Measurements from ENCODE around the gene FTO. TPM values are rescaled to one million over a fixed set of nuclear protein-coding genes. Genes with fewer than 3 reads are reported as not detected.

Gene FTO
- total RNA-seq, 4 donors from 2014 or later = 21.3 to 50.5 (median 40.8) TPM

DNA sequence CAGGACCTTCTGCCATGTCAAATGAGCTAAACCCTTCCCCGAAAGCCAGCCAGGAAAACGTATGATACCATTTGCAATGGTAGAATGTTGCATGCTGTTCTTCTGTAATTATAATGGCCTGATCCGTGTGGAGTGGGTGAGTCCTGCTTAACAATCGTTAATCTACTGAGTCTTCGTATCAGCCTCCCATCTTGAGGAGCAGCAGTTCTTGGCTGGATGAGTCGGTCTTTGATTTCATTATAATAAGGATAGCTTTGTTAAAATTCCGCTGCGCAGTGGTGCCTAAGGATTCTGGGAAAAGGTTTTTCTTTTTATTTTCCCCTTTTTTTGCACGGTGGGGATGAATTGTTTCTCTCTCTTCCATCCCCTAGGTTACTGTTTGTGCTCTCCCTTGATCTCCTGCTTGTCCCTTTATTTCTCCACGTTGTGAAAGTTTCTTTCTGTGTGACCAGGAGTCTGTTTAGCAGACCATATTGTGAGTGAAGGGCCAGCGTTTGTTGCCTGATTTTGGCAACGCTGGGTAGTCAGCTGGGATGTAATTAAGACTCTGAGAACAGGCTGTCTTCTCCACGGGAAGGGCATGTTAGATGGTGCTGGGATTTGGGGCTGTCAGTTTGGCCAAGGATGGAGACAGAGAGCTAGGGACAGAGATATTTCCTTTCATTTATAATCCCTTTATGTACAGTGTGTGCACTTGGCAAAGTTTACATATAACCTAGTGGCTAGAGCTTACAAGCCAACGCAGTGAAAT is 263.0 kb downstream of the FTO start:
- intact Hi-C loops (cut with DNase I; ENCODE audit: low total_unique reads) (no loop called here), in situ Hi-C loops (cut with MboI; ENCODE audit: low pct_ligation_motif_present in 1 of 4, low pct_unique_long_range_greater_than_20kb in 1 of 4, low sequenced_read_pairs in 3 of 4) (no loop called here)
- TF ChIP-seq, protein P1, sequence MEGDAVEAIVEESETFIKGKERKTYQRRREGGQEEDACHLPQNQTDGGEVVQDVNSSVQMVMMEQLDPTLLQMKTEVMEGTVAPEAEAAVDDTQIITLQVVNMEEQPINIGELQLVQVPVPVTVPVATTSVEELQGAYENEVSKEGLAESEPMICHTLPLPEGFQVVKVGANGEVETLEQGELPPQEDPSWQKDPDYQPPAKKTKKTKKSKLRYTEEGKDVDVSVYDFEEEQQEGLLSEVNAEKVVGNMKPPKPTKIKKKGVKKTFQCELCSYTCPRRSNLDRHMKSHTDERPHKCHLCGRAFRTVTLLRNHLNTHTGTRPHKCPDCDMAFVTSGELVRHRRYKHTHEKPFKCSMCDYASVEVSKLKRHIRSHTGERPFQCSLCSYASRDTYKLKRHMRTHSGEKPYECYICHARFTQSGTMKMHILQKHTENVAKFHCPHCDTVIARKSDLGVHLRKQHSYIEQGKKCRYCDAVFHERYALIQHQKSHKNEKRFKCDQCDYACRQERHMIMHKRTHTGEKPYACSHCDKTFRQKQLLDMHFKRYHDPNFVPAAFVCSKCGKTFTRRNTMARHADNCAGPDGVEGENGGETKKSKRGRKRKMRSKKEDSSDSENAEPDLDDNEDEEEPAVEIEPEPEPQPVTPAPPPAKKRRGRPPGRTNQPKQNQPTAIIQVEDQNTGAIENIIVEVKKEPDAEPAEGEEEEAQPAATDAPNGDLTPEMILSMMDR (IDR thresholded peaks at IDR 0.05) = no peak
- TF ChIP-seq EP300 (IDR thresholded peaks at IDR 0.05; ENCODE audit: low read depth) (no peak), POLR2AphosphoS5 (IDR thresholded peaks at IDR 0.05) (no peak), POLR2A (IDR thresholded peaks at IDR 0.05) (no peak)
- Histone ChIP-seq H3K9me3 (no peaks in the 10 kb centered on the region), H3K36me3 (no peaks in the 10 kb centered on the region), H3K4me1 (no peaks in the 10 kb centered on the region), H3K27ac (no peak overlapping the region), H3K4me3 (no peak overlapping the region), H3K27me3 (no peaks in the 10 kb centered on the region)
- DNase-seq = no peak
- WGBS, 2 donors (ENCODE audit: low coverage in 1 of 2) = 90 to 94% methylated on average over 8 to 14 of the region's 14 CpGs

DNA sequence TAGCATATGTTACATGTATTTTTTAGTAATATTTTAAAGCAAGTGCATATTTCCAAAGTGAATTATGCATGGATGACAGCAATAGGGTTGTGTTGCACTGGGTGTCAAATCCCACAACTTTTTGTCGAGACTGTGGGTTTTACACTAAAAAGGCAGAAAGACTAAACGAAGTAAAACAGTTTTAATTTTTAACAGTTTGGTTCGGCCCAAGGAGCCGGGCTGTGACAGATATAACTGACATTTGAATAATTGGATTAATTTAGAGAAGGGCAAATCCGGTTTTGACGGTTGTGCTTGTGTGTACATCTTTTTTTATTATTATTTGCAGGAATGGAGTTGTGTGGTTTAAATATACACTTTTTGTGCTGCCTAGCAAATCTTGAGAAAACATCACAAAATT is 263.6 kb downstream of the FTO start:
- TF ChIP-seq EP300 (IDR thresholded peaks at IDR 0.05; ENCODE audit: low read depth) (no peak), POLR2A (IDR thresholded peaks at IDR 0.05) (no peak), POLR2AphosphoS5 (IDR thresholded peaks at IDR 0.05) (no peak)
- TF ChIP-seq, protein P1 (IDR thresholded peaks at IDR 0.05) = no peak
- in situ Hi-C loops (cut with MboI; ENCODE audit: low pct_ligation_motif_present in 1 of 4, low pct_unique_long_range_greater_than_20kb in 1 of 4, low sequenced_read_pairs in 3 of 4) = no loop called here
- 94 to 95% methylated on average over 6 of the region's 6 CpGs for WGBS, 2 donors (ENCODE audit: low coverage in 1 of 2)

DNA sequence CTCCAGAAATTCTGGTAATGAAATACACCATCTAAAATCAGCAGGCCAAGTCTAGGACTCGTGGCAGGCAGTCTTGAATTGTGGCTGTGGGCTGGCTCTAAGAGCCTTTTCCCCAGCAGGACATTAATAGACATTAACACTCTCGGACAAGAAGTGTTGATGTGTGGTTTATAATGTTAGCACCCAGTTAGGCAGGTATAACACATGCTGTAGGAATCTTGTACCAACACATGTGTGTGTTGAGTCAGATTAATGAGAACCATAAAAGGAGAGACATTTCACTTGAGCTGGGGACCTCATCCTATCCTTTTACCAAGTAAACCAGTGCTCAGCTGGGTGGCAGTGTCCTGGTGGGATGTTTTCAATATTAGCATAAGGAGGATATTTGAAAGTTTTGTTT is 264.5 kb downstream of the FTO start:
- Histone ChIP-seq H3K36me3 (no peaks in the 10 kb centered on the region), H3K27ac (no peak overlapping the region), H3K4me1 (no peaks in the 10 kb centered on the region), H3K9me3 (no peaks in the 10 kb centered on the region), H3K4me3 (no peak overlapping the region), H3K27me3 (no peaks in the 10 kb centered on the region)
- intact Hi-C loops (cut with DNase I; ENCODE audit: low total_unique reads) = no loop called here
- no peak for DNase-seq
- in situ Hi-C loops (cut with MboI; ENCODE audit: low pct_ligation_motif_present in 1 of 4, low pct_unique_long_range_greater_than_20kb in 1 of 4, low sequenced_read_pairs in 3 of 4) = no loop called here
- TF ChIP-seq POLR2AphosphoS5 (IDR thresholded peaks at IDR 0.05) = no peak
- TF ChIP-seq POLR2A (IDR thresholded peaks at IDR 0.05) = no peak
- TF ChIP-seq, protein P1 (IDR thresholded peaks at IDR 0.05) = no peak
- TF ChIP-seq EP300 (IDR thresholded peaks at IDR 0.05; ENCODE audit: low read depth) = no peak
- WGBS, 2 donors (ENCODE audit: low coverage in 1 of 2) = 85 to 100% methylated on average over 1 to 2 of the region's 2 CpGs

More for the DNA sequence above, 263.6 kb downstream of the FTO start:
- Histone ChIP-seq H3K9me3 (no peaks in the 10 kb centered on the region), H3K27ac (no peak overlapping the region), H3K4me1 (no peaks in the 10 kb centered on the region), H3K4me3 (no peak overlapping the region), H3K27me3 (no peaks in the 10 kb centered on the region), H3K36me3 (no peaks in the 10 kb centered on the region)
- intact Hi-C loops (cut with DNase I; ENCODE audit: low total_unique reads) = no loop called here
- DNase-seq = no peak

DNA sequence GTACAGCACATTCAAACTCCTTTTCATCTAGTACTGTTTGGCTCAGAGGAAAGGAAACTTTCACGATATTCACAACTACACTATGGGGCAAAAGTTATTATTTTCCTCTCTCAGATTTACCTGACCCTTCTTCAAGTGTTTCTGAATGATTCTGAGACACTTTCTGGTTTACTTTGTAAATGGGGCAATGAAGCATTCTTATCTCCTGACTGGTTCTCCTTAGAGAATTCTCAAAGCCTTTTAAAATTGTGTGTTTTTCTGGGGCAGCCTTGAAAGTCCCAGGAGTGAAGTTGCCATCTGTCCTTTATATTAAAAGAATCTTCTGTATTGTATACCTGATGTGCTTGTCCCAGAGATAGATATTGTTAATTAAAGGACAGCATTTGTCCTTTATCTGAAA is 264.9 kb downstream of the FTO start:
- H3K27ac ChIP-seq = no peak overlapping the region
- no peak for DNase-seq
- WGBS, 2 donors (ENCODE audit: low coverage in 1 of 2) = 83 to 92% methylated on average over 1 of the region's 1 CpG
- intact Hi-C loops (cut with DNase I; ENCODE audit: low total_unique reads) (no loop called here), in situ Hi-C loops (cut with MboI; ENCODE audit: low pct_ligation_motif_present in 1 of 4, low pct_unique_long_range_greater_than_20kb in 1 of 4, low sequenced_read_pairs in 3 of 4) (no loop called here)
- H3K4me3 ChIP-seq = no peak overlapping the region
- TF ChIP-seq POLR2AphosphoS5 (IDR thresholded peaks at IDR 0.05) (no peak), POLR2A (IDR thresholded peaks at IDR 0.05) (no peak), EP300 (IDR thresholded peaks at IDR 0.05; ENCODE audit: low read depth) (no peak)
- TF ChIP-seq, protein P1 (IDR thresholded peaks at IDR 0.05) = no peak
- H3K4me1 ChIP-seq = no peaks in the 10 kb centered on the region
- H3K9me3 ChIP-seq = no peaks in the 10 kb centered on the region
- no peaks in the 10 kb centered on the region for H3K27me3 ChIP-seq
- no peaks in the 10 kb centered on the region for H3K36me3 ChIP-seq
